Stimulated activated CD8-positive, alpha-beta memory T cell treated with anti-CD3 and anti-CD28 coated beads, Interleukin-15, amount 100 ng/mL, for 24 hours (primary cell): ENCODE data around the gene FKBP1B.
"Not testable (repeated sequence)": the region's sequence is repeated elsewhere in the genome, so short reads cannot be mapped to it uniquely, and the experiment has no call there.

ENCODE experiments used
- DNase-seq: peaks from one replicate; pipeline ENCODE4 v3.0.0-alpha.2; 2020; ENCODE audit warnings: low read depth

Gene FKBP1B

GRCh38 chr2:24072259-24072658, 22.7 kb downstream of the FKBP1B start:
- no peak for DNase-seq

- DNase-seq, result no peak
These were observed 24.3 kb downstream of the FKBP1B start for GRCh38 chr2:24073816-24074215.

DNA sequence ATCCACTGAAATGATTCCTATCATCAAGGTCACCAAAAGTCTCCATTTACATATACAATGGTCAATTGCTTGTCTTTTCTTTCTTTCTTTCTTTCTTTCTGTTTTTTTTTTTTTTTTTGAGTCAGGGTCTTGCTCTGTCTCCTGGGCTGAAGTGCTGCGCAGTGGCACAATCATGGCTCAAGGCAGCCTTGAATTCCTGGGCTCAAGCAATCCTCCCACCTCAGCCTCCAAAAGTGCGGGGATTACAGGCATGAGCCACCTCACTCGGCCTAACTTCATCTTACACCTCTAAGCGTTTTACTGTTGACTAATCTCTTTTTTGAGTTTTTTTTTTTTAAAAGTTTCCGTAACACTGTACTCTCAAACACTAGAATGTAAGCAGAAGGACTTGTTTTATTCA, 25.7 kb downstream of the FKBP1B start:
- no peak for DNase-seq

- DNase-seq, result peak; percentile 92
These were observed 26.6 kb downstream of the FKBP1B start, which contains the start of gene SF3B6 for GRCh38 chr2:24075915-24076848. SF3B6 (minus strand) TSS chr2:24076326; CDS start chr2:24076229, 97 bp downstream.

DNA sequence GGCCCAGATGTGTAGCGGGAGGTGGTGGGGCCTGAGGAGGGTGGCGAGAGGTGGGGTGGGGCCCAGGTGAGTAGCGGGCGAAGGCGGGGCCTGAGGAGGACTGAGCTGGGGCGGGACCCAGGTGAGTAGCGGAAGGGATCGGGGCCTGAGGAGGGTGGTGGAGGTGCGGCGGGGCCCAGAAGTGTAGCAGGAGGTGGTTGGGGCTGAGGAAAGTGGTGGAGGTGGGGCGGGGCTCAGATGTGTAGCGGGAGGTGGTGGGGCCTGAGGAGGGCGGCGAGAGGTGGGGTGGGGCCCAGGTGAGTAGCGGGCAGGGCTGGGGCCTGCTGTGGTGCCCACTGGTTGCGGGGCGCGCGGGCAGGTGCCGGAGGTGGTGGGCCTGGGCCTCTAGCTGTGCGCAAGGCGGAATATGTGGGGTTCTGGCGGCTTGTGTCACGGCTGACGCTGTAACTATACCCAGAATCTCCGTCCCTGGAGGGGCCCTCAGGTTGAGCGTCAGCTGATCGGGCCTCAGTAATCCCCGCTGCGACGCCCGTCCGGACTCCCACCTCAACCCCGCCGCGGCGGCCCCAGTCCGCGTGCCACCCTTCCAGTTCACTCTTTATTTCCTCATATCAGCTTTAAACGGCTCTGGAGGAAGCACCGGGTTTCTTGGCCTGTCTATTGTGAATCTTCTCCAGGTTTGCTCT, 27.5 kb downstream of the FKBP1B start:
- no peak for DNase-seq

GRCh38 chr2:24077535-24077877, 28.0 kb downstream of the FKBP1B start:
- no peak for DNase-seq

DNA sequence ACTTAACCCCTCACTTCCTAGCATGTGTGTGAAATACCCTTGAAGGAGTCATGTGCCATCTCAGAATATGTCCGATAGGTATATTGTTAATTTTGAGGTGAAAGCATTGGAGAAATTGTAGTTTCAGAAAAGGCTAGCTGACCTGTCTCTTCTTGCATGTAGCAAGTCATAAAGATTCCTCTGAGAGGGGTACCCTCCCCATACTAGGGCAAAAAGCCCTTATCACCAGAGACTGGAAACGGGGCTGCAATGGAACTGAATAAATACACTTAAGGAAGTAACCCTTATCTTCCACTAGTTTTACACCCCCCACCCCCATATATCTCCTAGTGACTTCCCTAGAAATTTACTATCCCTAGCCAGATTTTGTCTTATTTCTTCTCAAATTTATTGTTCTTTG, 28.3 kb downstream of the FKBP1B start:
- DNase-seq, result no peak

DNA sequence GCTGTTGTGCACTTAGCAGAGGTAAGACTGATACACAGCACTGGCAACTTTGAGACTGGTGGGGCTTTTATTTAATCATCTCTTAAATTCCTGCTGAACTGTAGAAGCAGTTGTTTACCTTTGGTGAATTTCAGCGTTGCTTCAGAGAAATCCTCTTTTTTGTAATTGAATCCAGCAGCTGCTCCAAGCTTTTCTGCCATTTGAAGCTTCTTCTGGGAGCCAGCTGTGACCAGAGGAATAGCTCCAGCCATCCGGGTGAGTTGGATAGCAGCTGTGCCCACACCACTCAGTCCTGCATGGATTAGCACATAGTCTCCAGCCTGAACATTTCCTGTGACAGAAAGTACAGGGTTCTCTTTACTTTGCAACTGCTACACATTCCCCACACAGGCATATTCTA, 31.2 kb downstream of the FKBP1B start:
- no peak for DNase-seq

DNA sequence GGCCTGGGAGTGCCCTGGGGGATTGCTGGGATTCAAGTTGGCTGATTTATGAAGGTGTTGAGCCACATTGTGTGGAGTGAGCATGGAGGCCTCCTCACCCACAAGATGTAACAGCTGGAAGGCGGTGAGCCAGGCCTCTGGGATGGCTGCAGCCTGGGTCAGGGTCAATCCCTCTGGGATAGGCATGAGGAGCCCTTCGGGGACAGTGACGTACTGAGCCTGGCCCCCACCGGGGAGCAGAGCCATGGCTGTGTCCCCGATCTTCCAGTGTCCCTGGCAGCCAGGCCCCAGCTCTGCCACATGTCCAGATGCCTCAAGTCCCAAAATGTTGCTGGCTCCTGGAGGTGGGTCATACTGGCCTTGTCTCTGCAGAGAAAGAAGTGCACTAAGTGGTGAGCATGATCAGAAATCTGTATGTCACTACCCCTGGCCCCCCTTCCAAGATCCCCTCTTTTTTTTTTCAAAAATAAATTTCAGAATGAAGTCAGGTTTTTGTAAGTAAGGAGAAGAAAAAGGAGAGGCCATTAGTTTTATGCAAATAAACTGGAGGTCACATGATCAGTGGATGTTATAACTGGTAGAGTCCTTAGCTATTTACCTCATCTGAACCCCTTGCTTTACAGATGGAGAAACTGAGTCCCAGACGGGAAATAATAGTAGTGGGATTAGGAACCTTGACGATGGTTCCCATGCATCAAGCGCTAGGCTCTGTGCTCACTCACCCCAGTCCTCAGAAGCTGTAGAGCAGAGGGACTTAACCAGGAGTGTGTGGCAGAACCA, 33.4 kb downstream of the FKBP1B start:
- no peak for DNase-seq

DNA sequence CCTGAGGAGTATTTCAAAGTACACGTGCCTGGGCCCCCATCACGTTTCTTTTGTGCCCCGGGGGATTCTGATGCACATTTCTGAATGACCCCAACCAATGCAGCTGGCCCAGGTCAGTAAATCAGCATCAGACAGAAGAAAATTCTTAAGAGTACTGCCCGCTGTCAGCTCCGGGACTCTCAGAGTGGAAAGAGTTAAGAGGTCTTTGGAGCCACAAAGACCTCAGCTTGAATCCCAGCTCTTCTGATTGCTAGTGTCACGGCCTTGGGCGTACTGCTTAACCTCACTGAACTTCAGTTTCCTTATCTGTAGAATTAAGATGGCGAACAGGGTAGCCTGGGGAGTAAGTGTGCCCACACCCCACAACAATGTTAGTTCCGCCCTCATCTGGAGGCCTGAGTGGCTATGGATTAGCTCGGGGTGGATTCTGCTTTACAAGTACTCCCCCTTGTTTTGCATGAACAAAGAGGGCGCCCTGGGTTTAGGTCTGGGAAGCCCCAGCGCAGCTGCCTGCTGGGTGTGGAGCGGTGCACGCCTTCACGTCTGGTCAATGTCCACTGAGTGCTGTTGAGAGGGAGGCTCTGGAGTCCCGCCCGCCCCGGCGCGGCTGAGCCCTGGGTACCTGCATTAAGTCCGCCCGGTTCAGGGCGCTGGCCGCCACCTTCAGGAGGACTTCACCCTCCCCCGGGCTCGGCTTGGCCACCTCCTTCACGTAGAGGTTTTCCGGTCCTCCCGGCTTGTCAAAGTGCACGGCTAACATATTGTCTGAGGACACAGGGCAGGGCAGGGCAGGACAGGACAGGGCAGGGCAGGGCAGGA, 34.2 kb downstream of the FKBP1B start:
- peak; percentile 10 for DNase-seq

GRCh38 chr2:24084386-24085199, 35.1 kb downstream of the FKBP1B start, which contains the start of gene TP53I3:
TP53I3 (minus strand) TSS chr2:24084834; CDS start chr2:24084326, 508 bp downstream.
- DNase-seq, result peak; percentile 82

DNA sequence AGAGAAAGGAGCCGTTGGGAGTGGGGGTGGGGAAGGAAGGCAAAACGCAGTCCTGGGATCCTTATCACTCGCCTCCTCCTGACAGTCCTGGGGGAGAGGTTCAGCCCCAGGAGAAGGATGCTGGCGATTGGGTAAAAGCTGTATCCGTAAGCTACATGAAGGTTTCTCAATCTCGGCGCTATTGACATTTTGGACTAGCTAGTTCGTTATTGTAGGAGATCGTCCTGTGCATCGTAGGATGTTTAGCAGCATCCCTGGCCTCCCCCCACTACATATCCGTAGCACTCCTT, 35.6 kb downstream of the FKBP1B start:
- DNase-seq, result no peak

DNA sequence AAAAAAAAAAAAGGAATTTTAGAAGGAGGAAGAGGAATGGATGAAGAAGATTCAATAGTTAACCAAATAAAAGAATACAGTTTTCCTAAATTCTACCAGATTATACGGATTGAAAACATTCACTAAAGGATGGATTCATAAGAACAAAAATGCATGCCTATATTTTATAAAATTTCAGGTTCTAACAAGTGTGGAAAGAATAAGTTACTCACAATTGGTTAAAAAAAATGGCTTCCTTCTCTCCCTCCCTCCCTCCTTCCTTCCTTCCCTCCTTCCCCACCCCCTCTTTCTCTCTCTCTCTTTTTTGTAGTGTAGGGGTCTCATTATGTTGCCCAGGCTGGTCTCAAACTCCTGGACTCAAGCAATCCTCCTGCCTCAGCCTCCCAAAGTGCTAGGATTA, 36.7 kb downstream of the FKBP1B start:
- DNase-seq, result no peak

DNA sequence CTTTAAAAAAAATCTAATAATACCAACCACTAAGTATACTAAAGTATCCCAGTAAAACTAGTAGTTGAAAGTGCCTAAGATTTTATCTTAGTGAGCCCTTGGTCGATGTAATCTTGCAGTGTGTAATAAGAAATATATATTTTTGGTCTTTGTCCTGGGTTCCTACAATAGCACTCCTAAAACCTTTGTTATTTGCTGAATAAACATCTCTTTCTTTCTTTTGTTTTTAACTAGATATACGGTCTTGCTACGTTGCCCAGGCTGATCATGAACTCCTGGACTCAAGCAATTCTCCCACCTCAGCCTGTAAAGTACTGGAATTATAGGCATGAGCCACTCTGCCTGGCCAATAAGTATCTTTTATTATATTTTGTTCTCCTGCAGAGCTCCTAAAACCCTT, 37.5 kb downstream of the FKBP1B start:
- no peak for DNase-seq

DNA sequence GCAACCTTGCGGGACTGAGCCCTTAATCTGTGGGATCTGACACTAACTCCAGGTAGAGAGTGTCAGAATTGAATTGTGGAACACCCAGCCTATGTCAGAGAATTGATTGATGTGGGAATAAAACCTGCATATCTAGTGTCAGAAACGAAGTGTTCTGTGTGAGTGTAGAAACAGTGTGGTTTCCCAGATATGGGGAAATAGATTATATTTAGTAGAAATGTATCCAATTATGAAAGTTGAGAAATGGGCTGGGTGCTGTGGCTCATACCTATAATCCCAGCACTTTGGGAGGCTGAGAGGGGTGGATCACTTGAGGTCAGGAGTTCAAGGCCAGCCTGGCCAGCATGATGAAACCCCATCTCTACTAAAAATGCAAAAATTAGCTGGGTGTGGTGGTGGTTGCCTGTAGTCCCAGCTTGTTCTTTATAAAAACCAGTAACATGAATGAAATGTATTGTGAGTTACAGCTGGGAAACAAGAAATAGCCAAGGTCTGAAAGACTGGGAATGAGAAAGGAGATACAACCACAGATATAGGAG, 39.3 kb downstream of the FKBP1B start:
- DNase-seq, result no peak

DNA sequence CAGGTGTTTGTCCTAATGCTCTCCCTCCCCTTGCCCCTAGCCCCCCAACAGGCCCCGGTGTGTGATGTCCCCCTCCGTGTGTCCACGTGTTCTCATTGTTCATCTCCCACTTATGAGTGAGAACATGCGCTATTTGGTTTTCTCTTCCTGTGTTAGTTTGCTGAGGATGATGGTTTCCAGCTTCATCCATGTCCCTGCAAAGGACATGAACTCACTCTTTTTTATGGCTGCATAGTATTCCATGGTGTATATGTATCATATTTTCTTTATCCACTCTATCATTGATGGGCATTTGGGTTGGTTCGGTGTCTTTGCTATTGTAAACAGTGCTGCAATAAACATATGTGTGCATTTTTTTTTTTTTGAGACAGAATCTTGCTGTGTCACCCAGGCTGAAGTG, 43.7 kb downstream of the FKBP1B start:
- not testable (repeated sequence) for DNase-seq

DNA sequence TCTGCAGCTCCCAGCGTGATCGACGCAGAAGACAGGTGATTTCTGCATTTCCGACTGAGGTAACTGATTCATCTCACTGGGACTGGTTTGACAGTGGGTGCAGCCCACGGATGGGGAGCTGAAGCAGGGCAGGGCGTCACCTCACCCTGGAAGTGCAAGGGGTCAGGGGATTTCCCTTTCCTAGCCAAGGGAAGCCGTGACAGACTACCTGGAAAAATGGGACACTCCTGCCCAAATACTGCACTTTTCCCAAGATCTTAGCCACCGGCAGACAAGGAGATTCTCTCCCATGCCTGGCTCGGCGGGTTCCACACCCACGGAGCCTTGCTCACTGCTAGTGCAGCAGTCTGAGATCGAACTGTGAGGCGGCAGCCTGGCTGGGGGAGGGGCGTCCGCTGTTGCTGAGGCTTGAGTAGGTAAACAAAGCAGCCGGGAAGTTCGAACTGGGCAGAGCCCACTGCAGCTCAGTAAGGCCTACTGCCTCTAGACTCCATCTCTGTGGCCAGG, 45.7 kb downstream of the FKBP1B start:
- not testable (repeated sequence) for DNase-seq

- DNase-seq, result not testable (repeated sequence)
These were observed 51.2 kb downstream of the FKBP1B start for GRCh38 chr2:24100732-24101131.

- no peak for DNase-seq
These were observed 52.5 kb downstream of the FKBP1B start for GRCh38 chr2:24101992-24102391.

GRCh38 chr2:24102677-24103076, 53.1 kb downstream of the FKBP1B start:
- no peak for DNase-seq
